ENCODE data around the gene YJU2.
"Not testable (repeated sequence)": the region's sequence is repeated elsewhere in the genome, so short reads cannot be mapped to it uniquely, and the experiment has no call there.

Gene YJU2

GRCh38 chr19:4268816-4269430 lies 22.0 kb downstream of the YJU2 start:
- DNase-seq = no peak

- no peak for DNase-seq
Measured at GRCh38 chr19:4272894-4273293, 26.0 kb downstream of the YJU2 start.

GRCh38 chr19:4274321-4274686 lies 27.4 kb downstream of the YJU2 start:
- not testable (repeated sequence) for DNase-seq

- DNase-seq = no peak
Measured at GRCh38 chr19:4277191-4277696, 30.4 kb downstream of the YJU2 start.

- no peak for DNase-seq
Measured at GRCh38 chr19:4278010-4278409, 31.1 kb downstream of the YJU2 start.

- DNase-seq = no peak
Measured at GRCh38 chr19:4278419-4279266, 31.8 kb downstream of the YJU2 start, which contains the start of gene SHD. Gene SHD, plus strand, starts transcription at chr19:4279266. Its CDS starts 798 bp downstream, at chr19:4280064.

GRCh38 chr19:4279267-4279529 lies 32.3 kb downstream of the YJU2 start:
- no peak for DNase-seq

- no peak for DNase-seq
Measured at GRCh38 chr19:4279530-4280422, 32.9 kb downstream of the YJU2 start.

- no peak for DNase-seq
Measured at GRCh38 chr19:4284176-4284958, 37.5 kb downstream of the YJU2 start.

- DNase-seq = no peak
Measured at GRCh38 chr19:4284974-4285373, 38.1 kb downstream of the YJU2 start.

- not testable (repeated sequence) for DNase-seq
Measured at GRCh38 chr19:4286141-4286540, 39.3 kb downstream of the YJU2 start.

- no peak for DNase-seq
Measured at GRCh38 chr19:4288091-4288777, 41.4 kb downstream of the YJU2 start.

- DNase-seq = no peak
Measured at GRCh38 chr19:4291184-4291732, 44.4 kb downstream of the YJU2 start.

- DNase-seq = no peak
Measured at GRCh38 chr19:4292515-4292914, 45.6 kb downstream of the YJU2 start.

GRCh38 chr19:4294389-4294788 lies 47.5 kb downstream of the YJU2 start:
- DNase-seq = no peak

GRCh38 chr19:4295972-4296771 lies 49.3 kb downstream of the YJU2 start:
- DNase-seq = no peak

GRCh38 chr19:4297901-4298809 lies 51.3 kb downstream of the YJU2 start:
- no peak for DNase-seq

GRCh38 chr19:4298810-4299550 lies 52.1 kb downstream of the YJU2 start:
- DNase-seq = no peak

GRCh38 chr19:4300589-4300988 lies 53.7 kb downstream of the YJU2 start:
- no peak for DNase-seq

Data from bone marrow (tissue), 2 donors.